ENCODE measurements around the gene ST3GAL3.

Gene ST3GAL3

GRCh38 chr1:43976890-43977289, 269.6 kb downstream of the ST3GAL3 start:
- no peak for TF ChIP-seq CTCF (IDR thresholded peaks at IDR 0.05; ENCODE audit: low read depth, low read length)
- Histone ChIP-seq H3K36me3 (peaks cover 8% of the 10 kb centered on the region), H3K27me3 (no peaks in the 10 kb centered on the region), H3K4me1 (no peaks in the 10 kb centered on the region), H3K9me3 (no peaks in the 10 kb centered on the region), H3K4me3 (ENCODE audit: low read depth, low read length) (no peak overlapping the region)
- no peak for DNase-seq

GRCh38 chr1:43977376-43978263, 270.3 kb downstream of the ST3GAL3 start:
- H3K4me1 ChIP-seq = no peaks in the 10 kb centered on the region
- H3K9me3 ChIP-seq = no peaks in the 10 kb centered on the region
- TF ChIP-seq CTCF (IDR thresholded peaks at IDR 0.05; ENCODE audit: low read depth, low read length) = no peak
- no peak overlapping the region; the same call in 1 of the 2 replicates for H3K4me3 ChIP-seq (ENCODE audit: low read depth, low read length)
- no peak for DNase-seq
- peaks cover 8% of the 10 kb centered on the region for H3K36me3 ChIP-seq
- no peaks in the 10 kb centered on the region for H3K27me3 ChIP-seq

- no peak for TF ChIP-seq CTCF (IDR thresholded peaks at IDR 0.05; ENCODE audit: low read depth, low read length)
- H3K36me3 ChIP-seq = peaks cover 8% of the 10 kb centered on the region
- no peaks in the 10 kb centered on the region for H3K9me3 ChIP-seq
- no peaks in the 10 kb centered on the region for H3K4me1 ChIP-seq
- peak overlapping the region; percentile 62 for H3K4me3 ChIP-seq (ENCODE audit: low read depth, low read length)
- no peaks in the 10 kb centered on the region for H3K27me3 ChIP-seq
- no peak for DNase-seq
Measured at GRCh38 chr1:43978264-43978550, 270.9 kb downstream of the ST3GAL3 start.

DNA sequence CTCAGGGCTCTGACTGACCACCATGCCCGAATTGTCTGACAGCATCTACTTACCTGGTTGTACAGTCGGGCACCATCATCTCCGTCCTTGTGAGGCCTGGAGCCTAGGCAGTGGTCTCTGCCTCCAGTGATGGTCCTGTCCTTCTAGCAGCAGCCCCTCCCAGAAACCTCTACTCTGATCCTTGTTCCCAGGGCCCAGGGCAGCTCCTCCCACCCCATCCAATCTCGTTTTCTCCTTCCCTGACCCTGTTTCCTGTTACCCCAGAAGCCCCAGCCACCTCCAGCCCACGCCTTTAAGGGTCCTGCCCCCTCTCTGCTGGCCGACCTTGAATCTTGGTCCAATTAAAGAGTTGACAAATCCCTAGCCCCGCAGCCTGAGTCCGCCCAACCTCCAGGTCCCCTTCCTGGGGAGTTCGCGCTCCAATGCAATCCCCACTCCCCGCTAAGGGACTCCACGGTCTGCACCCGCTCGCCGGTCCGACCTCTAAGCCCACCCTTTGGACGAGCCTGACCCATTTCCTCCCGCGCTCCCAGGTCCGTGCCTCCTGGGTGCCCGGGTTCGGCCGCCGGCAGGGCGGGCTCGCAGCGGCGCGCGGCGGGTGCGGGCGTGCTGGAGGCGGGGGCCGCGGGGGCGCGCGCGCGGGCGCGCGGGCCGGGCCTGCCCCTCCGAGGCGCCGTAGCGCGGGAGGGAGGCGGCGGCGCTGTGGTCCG, 271.4 kb downstream of the ST3GAL3 start, which contains the start of gene B4GALT2:
TSS of gene B4GALT2 (plus strand) at position 660 of the 710 bp plus-strand sequence. CDS start 1,951 bp downstream, outside the sequence.
- Histone ChIP-seq H3K4me1 (no peaks in the 10 kb centered on the region), H3K9me3 (no peaks in the 10 kb centered on the region), H3K36me3 (peaks cover 8% of the 10 kb centered on the region), H3K4me3 (ENCODE audit: low read depth, low read length) (peak within 1 kb of the TSS; percentile 62), H3K27me3 (no peaks in the 10 kb centered on the region)
- DNase-seq = peak; percentile 42
- TF ChIP-seq CTCF (IDR thresholded peaks at IDR 0.05; ENCODE audit: low read depth, low read length) = no peak

DNA sequence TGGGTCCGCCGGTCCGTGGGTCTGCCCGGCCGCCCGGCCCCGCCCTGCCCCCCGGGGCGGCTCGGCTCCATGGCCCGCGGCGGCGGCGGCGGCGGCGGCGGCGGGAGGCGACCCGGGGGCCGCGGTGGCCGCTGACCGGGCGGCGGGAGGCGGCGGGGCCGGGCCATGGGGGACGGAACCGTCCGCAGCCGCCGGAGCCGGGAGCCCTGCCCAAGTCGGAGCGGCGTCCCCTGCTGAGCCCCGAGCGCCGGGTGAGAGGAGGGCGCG, 271.9 kb downstream of the ST3GAL3 start:
- no peak for TF ChIP-seq CTCF (IDR thresholded peaks at IDR 0.05; ENCODE audit: low read depth, low read length)
- peak overlapping the region; percentile 59 for H3K4me3 ChIP-seq (ENCODE audit: low read depth, low read length)
- H3K9me3 ChIP-seq = no peaks in the 10 kb centered on the region
- H3K36me3 ChIP-seq = peaks cover 8% of the 10 kb centered on the region
- H3K4me1 ChIP-seq = no peaks in the 10 kb centered on the region
- DNase-seq = no peak
- H3K27me3 ChIP-seq = no peaks in the 10 kb centered on the region

Measured in BE2C (cell line).